ENCODE data around the gene TNC. TPM values are rescaled to one million over a fixed set of nuclear protein-coding genes. Genes with fewer than 3 reads are reported as not detected.

The TNC gene
- total and polyA plus RNA-seq, 12 donors, result 0.41 to 120 (median 5.7) TPM

DNA sequence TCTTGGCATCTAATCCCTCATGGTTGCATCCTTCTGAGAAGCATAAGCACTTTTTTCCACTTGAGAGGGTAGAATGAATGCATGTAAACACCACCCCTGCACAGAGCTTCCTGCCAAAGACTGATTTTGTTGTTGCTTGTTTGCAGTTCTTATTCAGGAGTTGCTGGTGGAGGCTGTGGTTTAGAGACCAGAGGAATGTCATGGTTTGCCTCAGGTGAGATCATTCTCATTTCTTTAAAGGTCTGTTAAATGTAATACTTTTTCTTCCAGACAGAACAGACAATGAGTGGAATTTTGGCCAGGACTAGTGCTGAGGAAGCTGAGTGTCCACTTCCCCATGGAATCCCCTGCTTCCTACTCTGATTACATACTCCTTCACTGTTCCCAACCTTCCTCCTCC is 3.2 kb upstream of the TNC start:
- DNase-seq (no peak), ATAC-seq (no peak)
- H3K4me3 ChIP-seq, result no peak overlapping the region
- H3K27me3 ChIP-seq, result peaks cover 0 to 50% (median 41%) of the 10 kb centered on the region in 7 donors
- intact Hi-C loops (cut with DNase I), result no loop called here
- peaks cover 0 to 21% (median 13%) of the 10 kb centered on the region in 9 donors for H3K4me1 ChIP-seq
- peak overlapping the region in 1 of 10 donors; percentile 31 for H3K27ac ChIP-seq
- no peaks in the 10 kb centered on the region for H3K36me3 ChIP-seq
- TF ChIP-seq, protein P1, sequence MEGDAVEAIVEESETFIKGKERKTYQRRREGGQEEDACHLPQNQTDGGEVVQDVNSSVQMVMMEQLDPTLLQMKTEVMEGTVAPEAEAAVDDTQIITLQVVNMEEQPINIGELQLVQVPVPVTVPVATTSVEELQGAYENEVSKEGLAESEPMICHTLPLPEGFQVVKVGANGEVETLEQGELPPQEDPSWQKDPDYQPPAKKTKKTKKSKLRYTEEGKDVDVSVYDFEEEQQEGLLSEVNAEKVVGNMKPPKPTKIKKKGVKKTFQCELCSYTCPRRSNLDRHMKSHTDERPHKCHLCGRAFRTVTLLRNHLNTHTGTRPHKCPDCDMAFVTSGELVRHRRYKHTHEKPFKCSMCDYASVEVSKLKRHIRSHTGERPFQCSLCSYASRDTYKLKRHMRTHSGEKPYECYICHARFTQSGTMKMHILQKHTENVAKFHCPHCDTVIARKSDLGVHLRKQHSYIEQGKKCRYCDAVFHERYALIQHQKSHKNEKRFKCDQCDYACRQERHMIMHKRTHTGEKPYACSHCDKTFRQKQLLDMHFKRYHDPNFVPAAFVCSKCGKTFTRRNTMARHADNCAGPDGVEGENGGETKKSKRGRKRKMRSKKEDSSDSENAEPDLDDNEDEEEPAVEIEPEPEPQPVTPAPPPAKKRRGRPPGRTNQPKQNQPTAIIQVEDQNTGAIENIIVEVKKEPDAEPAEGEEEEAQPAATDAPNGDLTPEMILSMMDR (IDR thresholded peaks at IDR 0.05), result no peak
- H3K9me3 ChIP-seq, result peaks cover 0 to 8% (median 0%) of the 10 kb centered on the region in 11 donors

GRCh38 chr9:115118879-115119218 is 892 bp upstream of the TNC start:
- 5% methylated on average over 8 of the region's 8 CpGs for WGBS, 2 donors
- peak; percentile 45 to 73 (median 60) for ATAC-seq
- Histone ChIP-seq H3K4me1 (peaks cover 0 to 21% (median 13%) of the 10 kb centered on the region in 9 donors), H3K27me3 (peaks cover 0 to 71% (median 55%) of the 10 kb centered on the region in 7 donors), H3K36me3 (no peaks in the 10 kb centered on the region), H3K27ac (peak overlapping the region in 3 of 10 donors; percentile 33 to 56 (median 50)), H3K4me3 (peak overlapping the region in 6 of 10 donors; percentile 40 to 47 (median 44)), H3K9me3 (no peaks in the 10 kb centered on the region)
- intact Hi-C loops (cut with DNase I), result no loop called here
- peak in 1 of 2 donors; percentile 21 for DNase-seq
- TF ChIP-seq, protein P1 (IDR thresholded peaks at IDR 0.05), result no peak

GRCh38 chr9:115116421-115117284 is 1.3 kb downstream of the TNC start:
- TF ChIP-seq, protein P1 (IDR thresholded peaks at IDR 0.05), result no peak
- Histone ChIP-seq H3K27me3 (peaks cover 0 to 83% (median 62%) of the 10 kb centered on the region in 7 donors), H3K27ac (peak overlapping the region in 1 of 10 donors; percentile 11), H3K4me3 (peak overlapping the region in 5 of 10 donors; percentile 3 to 47 (median 45)), H3K4me1 (peaks cover 0 to 21% (median 13%) of the 10 kb centered on the region in 9 donors), H3K36me3 (no peaks in the 10 kb centered on the region), H3K9me3 (no peaks in the 10 kb centered on the region)
- intact Hi-C loops (cut with DNase I), result no loop called here
- ATAC-seq (no peak), DNase-seq (no peak)
- 63 to 65% methylated on average over 8 of the region's 8 CpGs for WGBS, 2 donors

- no peaks in the 10 kb centered on the region for H3K36me3 ChIP-seq
- H3K9me3 ChIP-seq, result no peaks in the 10 kb centered on the region
- DNase-seq, result no peak
- ATAC-seq, result no peak
- H3K27me3 ChIP-seq, result peaks cover 0 to 80% (median 54%) of the 10 kb centered on the region in 7 donors
- intact Hi-C loops (cut with DNase I), result no loop called here
- TF ChIP-seq, protein P1 (IDR thresholded peaks at IDR 0.05), result no peak
- H3K4me1 ChIP-seq, result peaks cover 0 to 21% (median 13%) of the 10 kb centered on the region in 9 donors
- no peak overlapping the region for H3K27ac ChIP-seq
- 39 to 40% methylated on average over 1 of the region's 1 CpG for WGBS, 2 donors
- H3K4me3 ChIP-seq, result peak overlapping the region in 4 of 10 donors; percentile 3 to 47 (median 30)
Measured at GRCh38 chr9:115115924-115116323, 2.0 kb downstream of the TNC start.

Measured in heart right ventricle (tissue), 16 donors.